Cerebellar cortex (tissue), 1 donor: Measurements from ENCODE around the gene KIR2DL4.
"Not testable (repeated sequence)": the region's sequence is repeated elsewhere in the genome, so short reads cannot be mapped to it uniquely, and the experiment has no call there.

ENCODE experiments used
- DNase-seq: peaks from one replicate; pipeline ENCODE4 v3.0.0-alpha.2; 2015; ENCODE audit warnings: low spot score

The KIR2DL4 gene

GRCh38 chr19:54804571-54804970, 1.2 kb downstream of the KIR2DL4 start:
- no peak for DNase-seq

- DNase-seq: no peak
Observed at GRCh38 chr19:54805665-54806515, 2.5 kb downstream of the KIR2DL4 start.

GRCh38 chr19:54806516-54806838, 3.1 kb downstream of the KIR2DL4 start:
- DNase-seq: no peak

- DNase-seq: not testable (repeated sequence)
Observed at GRCh38 chr19:54814571-54814970, 11.2 kb downstream of the KIR2DL4 start.

- DNase-seq: not testable (repeated sequence)
Observed at GRCh38 chr19:54816251-54816650, 12.8 kb downstream of the KIR2DL4 start, which contains the start of gene KIR3DL1. KIR3DL1 (plus strand) TSS chr19:54816468.

GRCh38 chr19:54817670-54818536, 14.5 kb downstream of the KIR2DL4 start:
- DNase-seq: no peak

GRCh38 chr19:54824416-54824815, 21.0 kb downstream of the KIR2DL4 start:
- not testable (repeated sequence) for DNase-seq

GRCh38 chr19:54825326-54825725, 21.9 kb downstream of the KIR2DL4 start:
- not testable (repeated sequence) for DNase-seq

GRCh38 chr19:54828064-54828463, 24.7 kb downstream of the KIR2DL4 start:
- not testable (repeated sequence) for DNase-seq

GRCh38 chr19:54832496-54832895, 29.1 kb downstream of the KIR2DL4 start, which contains the start of gene KIR2DS4:
KIR2DS4 (plus strand) TSS chr19:54832676.
- DNase-seq: not testable (repeated sequence)

GRCh38 chr19:54835126-54835525, 31.7 kb downstream of the KIR2DL4 start:
- DNase-seq: not testable (repeated sequence)

GRCh38 chr19:54837522-54837921, 34.1 kb downstream of the KIR2DL4 start:
- not testable (repeated sequence) for DNase-seq

- not testable (repeated sequence) for DNase-seq
Observed at GRCh38 chr19:54843171-54843570, 39.8 kb downstream of the KIR2DL4 start.

GRCh38 chr19:54850061-54850640, 46.7 kb downstream of the KIR2DL4 start, which contains the start of gene KIR3DL2:
KIR3DL2 (plus strand) TSS chr19:54850443; CDS start chr19:54850476, 33 bp downstream.
- not testable (repeated sequence) for DNase-seq

- no peak for DNase-seq
Observed at GRCh38 chr19:54850930-54851329, 47.5 kb downstream of the KIR2DL4 start.

- DNase-seq: no peak
Observed at GRCh38 chr19:54851353-54851752, 47.9 kb downstream of the KIR2DL4 start.

GRCh38 chr19:54855241-54855640, 51.8 kb downstream of the KIR2DL4 start:
- not testable (repeated sequence) for DNase-seq

GRCh38 chr19:54858476-54858875, 55.1 kb downstream of the KIR2DL4 start:
- not testable (repeated sequence) for DNase-seq

- not testable (repeated sequence) for DNase-seq
Observed at GRCh38 chr19:54859421-54859820, 56.0 kb downstream of the KIR2DL4 start.

- DNase-seq: not testable (repeated sequence)
Observed at GRCh38 chr19:54863459-54863858, 60.0 kb downstream of the KIR2DL4 start.
